NCI-H2081 (cell line): ENCODE results near the gene SLC39A1.

ENCODE experiments used
- DNase-seq, 2 experiments: peaks; one replicate each; lab custom pipeline; 2025; lab: John Stamatoyannopoulos, UW

SLC39A1 gene

GRCh38 chr1:153946622-153947241 lies 16.6 kb downstream of the SLC39A1 start, which contains the start of gene DENND4B:
DENND4B (minus strand) TSS chr1:153946718; CDS start chr1:153944374, 2,344 bp downstream.
- peak; percentile 78 to 84 for DNase-seq

- peak; percentile 54 to 59 for DNase-seq
These were observed 17.3 kb downstream of the SLC39A1 start for GRCh38 chr1:153945795-153946621.

GRCh38 chr1:153945131-153945794 lies 18.1 kb downstream of the SLC39A1 start:
- DNase-seq, result peak in 1 of 2 experiments; percentile 56

DNA sequence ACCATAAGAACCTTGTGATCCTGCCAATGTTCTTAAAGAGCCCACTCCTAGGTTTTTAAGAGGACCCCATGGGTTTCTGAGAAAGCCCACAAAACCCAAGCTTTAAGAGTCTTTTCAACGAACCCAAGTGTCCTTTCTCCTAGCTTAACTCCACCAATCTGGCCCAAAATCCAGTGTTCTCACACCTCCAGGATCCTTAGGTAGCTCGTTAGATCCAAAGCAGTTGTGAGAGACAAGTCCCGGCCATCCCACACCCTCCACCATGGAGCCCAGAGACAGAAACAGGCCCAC lies 18.6 kb downstream of the SLC39A1 start:
- DNase-seq, result no peak

GRCh38 chr1:153944005-153944826 lies 19.1 kb downstream of the SLC39A1 start:
- no peak for DNase-seq

GRCh38 chr1:153942766-153943549 lies 20.4 kb downstream of the SLC39A1 start:
- DNase-seq, result no peak

- DNase-seq, result no peak
These were observed 21.3 kb downstream of the SLC39A1 start for GRCh38 chr1:153941826-153942725.

GRCh38 chr1:153940756-153941155 lies 22.6 kb downstream of the SLC39A1 start:
- DNase-seq, result no peak

GRCh38 chr1:153939476-153939875 lies 23.9 kb downstream of the SLC39A1 start:
- no peak for DNase-seq

DNA sequence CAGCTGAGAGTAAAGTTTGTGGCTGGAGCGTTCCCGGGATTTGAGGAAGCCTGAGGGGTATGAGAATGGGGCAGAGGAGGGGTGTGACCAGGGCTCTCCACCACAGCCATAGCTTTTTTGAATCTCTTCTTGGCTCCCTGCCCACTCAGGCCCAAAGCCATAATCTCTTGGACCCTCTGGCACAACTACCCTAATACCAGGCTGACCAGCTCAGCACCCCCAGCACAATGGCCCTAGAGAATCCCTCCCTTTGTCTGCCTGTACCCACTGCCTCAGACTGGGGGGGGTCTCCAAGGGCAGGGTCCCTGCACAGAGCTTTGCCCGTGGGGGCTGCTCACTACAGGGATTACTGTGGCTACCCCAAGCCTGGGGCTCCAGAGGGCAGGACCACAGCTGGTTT lies 24.3 kb downstream of the SLC39A1 start:
- DNase-seq, result no peak

GRCh38 chr1:153937331-153937730 lies 26.0 kb downstream of the SLC39A1 start:
- DNase-seq, result no peak

DNA sequence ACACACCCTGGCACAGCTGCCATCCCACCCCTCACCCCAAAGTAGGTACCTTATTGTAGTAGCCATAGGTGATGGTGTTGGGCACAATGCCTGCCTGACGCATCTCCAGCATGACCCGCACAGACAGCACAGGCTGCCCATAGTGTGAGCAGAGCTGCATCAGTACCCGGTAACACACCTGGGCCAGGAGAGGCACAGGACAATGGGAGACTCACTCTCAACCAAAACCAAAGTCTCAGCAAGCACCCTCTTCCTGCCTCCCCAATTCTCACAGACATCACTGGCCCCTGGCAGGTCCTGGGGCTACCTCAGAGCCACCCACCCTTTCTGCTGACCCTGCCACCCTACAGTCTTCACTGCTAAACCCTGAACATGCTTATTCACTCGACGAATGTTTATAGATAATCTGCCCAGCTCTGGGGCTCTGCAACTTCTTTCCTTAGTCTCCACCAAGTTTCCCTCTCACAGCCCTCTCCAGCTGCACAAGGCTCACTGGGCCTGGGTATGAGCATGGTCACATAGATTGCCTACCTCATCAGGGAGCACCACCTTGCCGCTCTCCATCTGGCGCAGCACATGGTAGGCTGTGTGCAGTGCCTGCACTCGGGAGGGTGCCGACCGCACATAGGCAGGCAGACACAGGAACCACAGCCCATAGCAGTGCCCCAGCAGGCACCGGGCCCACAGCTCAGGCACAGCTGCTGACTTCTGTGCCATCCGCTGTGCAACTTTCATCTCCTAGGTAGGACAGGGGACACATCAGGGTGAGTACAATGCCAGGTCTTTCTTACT lies 27.1 kb downstream of the SLC39A1 start:
- no peak for DNase-seq

DNA sequence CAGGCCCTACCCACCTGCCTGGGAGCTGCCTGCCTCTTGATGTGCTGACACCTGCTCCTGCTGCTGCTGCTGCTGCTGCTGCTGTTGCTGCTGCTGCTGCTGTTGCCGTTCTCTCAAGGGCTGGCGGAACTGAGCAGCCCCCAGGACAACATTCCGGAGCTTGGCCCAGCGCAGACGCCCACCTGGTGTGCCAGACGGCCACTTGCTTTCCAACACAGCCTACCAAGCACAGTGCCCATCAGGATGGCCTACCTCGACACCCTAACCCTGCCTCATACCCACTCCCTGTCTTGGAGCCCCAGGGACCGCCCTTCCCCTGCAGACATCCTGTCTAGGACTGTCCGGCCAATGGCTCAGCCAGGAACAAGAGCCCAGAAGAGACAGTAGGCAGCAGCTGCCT lies 28.6 kb downstream of the SLC39A1 start:
- no peak for DNase-seq

GRCh38 chr1:153933955-153934354 lies 29.4 kb downstream of the SLC39A1 start:
- no peak for DNase-seq

- DNase-seq, result no peak
These were observed 29.9 kb downstream of the SLC39A1 start for GRCh38 chr1:153933430-153933829.

- DNase-seq, result no peak
These were observed 30.9 kb downstream of the SLC39A1 start for GRCh38 chr1:153932156-153933131.

DNA sequence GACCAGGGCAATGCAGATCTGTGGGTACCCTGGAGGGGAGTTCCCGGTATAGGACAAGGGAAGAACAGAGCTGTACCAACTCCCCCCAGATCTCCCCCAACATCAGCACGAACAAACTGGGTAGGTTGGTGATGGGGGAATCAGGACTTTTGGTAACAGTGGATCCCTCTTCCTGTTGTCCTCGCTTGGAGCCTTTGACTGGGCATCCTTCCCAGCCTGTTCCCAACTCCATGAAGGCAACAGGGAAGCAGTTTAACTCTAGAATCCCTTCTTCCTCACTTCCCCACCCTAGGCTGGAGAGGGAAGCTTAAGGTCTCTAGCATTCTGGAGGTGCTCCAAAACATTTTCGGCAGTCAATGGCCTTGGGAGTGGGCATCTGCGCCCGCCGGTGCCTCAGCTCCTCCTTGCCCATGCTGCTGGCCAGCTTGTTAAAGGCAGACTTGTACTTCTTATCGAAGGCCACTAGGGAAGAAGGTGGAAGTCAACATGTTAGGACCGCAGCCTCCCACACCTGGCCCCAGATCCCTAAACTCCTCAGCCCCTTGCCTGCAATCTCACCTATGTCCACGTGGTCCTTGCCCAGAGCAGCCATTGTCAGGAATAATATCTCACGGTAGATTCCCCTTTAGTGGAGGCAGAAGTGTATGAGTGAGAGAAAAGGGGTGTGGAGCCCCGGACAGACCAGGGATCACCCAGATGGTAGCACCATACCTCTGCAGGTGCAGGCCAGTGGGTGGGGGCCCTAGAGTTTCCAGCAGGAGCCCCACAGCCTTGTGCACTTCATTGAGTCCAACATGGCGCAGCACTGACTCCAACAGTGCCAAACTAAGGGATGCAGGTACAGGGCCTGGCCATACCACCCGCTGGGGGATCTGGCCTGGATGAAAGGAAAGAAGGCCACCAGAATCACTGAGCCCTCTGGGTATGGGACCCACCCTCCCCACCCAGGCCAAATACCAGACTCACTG lies 33.1 kb downstream of the SLC39A1 start:
- DNase-seq, result no peak
